ENCODE data around the gene PRKCD. TPM values are rescaled to one million over a fixed set of nuclear protein-coding genes. Genes with fewer than 3 reads are reported as not detected.

Gene PRKCD
- total and polyA plus RNA-seq, 2 donors (not counting 1 experiment from before 2014, with no cell fraction given), result 46.7 to 68.8 TPM

DNA sequence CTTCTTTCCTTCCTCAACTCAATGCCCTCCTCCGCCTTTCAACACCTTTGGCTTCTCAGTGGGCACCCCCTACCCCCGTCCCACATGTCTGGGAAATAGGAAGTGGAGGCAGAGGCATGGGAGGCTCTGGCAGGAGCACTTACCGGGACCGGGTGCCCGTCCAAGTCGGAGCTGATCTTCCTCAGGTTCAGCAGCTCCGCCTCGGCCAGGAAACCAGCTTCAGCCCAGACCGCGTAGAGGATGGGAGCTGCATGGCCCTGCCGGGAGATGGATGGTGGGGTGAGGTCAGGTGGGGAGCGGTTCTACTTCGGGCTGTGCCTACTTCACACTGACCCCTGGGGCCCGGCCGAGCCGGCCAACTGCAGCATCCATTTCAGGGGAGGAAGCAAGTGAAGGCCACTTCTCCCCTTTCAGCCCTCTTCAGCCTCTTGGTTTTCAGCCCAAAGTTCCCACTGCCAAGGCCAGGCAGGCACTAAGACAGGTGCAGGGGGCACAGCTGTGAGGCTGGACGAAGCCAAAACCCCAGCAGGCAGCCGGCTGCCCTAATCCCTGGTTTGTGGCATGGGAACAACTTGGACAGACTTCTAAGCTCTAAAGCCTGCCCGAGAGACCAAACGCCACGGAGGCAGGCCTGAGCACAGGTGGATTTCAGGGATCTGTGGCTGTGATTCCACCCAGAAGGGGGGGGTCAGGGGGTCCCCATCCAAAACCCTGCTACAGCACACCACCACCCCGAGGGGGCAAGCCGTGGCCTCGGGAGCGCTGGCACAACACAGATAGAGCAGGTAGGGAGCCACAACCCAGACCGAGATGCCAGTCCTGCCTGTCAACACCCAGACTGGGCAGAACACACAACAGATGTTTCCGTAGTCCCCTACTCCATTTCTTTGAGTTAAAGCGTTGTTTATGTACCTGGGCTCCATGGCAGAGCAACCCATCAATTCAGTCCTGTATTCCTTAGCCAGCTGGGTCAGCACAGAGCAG, 80.3 kb downstream of the PRKCD start:
- ATAC-seq (ENCODE audit: low read depth), result no peak
- no peak for DNase-seq
- H3K4me3 ChIP-seq (ENCODE audit: control extremely low read depth in 1 of 5, extremely low read depth in 1 of 5, insufficient read depth in 1 of 5, low read depth in 2 of 5, low read length in 4 of 5), result no peak overlapping the region
- no peak overlapping the region for H3K9ac ChIP-seq (ENCODE audit: low read length)
- Mint-ChIP-seq H3K27ac (no peak overlapping the region), H3K4me1 (peaks cover 9% of the 10 kb centered on the region), H3K27me3 (no peaks in the 10 kb centered on the region), H3K4me3 (no peak overlapping the region), H3K9me3 (ENCODE audit: insufficient read depth) (no peaks in the 10 kb centered on the region)
- peaks cover 0 to 55% of the 10 kb centered on the region in 2 experiments for H3K36me3 ChIP-seq (replicated peaks in 1 of 2; ENCODE audit: control extremely low read depth in 1 of 2, control insufficient read depth in 1 of 2, extremely low read depth in 1 of 2, insufficient read depth in 2 of 2, low read length in 1 of 2)
- WGBS (ENCODE audit: insufficient coverage), result 95% methylated on average over 23 of the region's 28 CpGs
- CTCF ChIA-PET, result no interaction called here
- intact Hi-C loops (cut with micrococcal nuclease), result no loop called here
- H3K4me2 ChIP-seq (replicated peaks; ENCODE audit: low read depth, low read length, poor library complexity, severe bottlenecking), result no peak overlapping the region
- no peak overlapping the region for H2AFZ ChIP-seq (ENCODE audit: insufficient read depth, low read depth, low read length, poor library complexity, severe bottlenecking)
- no peak for TF ChIP-seq EZH2 (IDR thresholded peaks at IDR 0.05; ENCODE audit: borderline replicate concordance, insufficient read depth, low read depth, low read length, poor library complexity, severe bottlenecking)
- TF ChIP-seq, protein P1, sequence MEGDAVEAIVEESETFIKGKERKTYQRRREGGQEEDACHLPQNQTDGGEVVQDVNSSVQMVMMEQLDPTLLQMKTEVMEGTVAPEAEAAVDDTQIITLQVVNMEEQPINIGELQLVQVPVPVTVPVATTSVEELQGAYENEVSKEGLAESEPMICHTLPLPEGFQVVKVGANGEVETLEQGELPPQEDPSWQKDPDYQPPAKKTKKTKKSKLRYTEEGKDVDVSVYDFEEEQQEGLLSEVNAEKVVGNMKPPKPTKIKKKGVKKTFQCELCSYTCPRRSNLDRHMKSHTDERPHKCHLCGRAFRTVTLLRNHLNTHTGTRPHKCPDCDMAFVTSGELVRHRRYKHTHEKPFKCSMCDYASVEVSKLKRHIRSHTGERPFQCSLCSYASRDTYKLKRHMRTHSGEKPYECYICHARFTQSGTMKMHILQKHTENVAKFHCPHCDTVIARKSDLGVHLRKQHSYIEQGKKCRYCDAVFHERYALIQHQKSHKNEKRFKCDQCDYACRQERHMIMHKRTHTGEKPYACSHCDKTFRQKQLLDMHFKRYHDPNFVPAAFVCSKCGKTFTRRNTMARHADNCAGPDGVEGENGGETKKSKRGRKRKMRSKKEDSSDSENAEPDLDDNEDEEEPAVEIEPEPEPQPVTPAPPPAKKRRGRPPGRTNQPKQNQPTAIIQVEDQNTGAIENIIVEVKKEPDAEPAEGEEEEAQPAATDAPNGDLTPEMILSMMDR (IDR thresholded peaks at IDR 0.05), result no peak
- H4K20me1 ChIP-seq (ENCODE audit: control insufficient read depth, insufficient read depth, low read length, poor library complexity, severe bottlenecking), result peaks cover 65% of the 10 kb centered on the region
- H3K79me2 ChIP-seq (ENCODE audit: control insufficient read depth, insufficient read depth, low read length), result peaks cover 56% of the 10 kb centered on the region
- POLR2A ChIA-PET, result interaction anchor here (0.6 kb wide), 1 partner anchor 8 kb away, joined by 3 read pairs; no protein-coding TSS in a partner anchor
- H3K27ac ChIP-seq (ENCODE audit: low read length in 2 of 2), result no peak overlapping the region
- H3K4me1 ChIP-seq (ENCODE audit: control insufficient read depth in 2 of 2, insufficient read depth in 2 of 2, low read length in 2 of 2), result no peaks in the 10 kb centered on the region
- H3K27me3 ChIP-seq (replicated peaks in 1 of 4; ENCODE audit: control extremely low read depth in 1 of 4, control insufficient read depth in 3 of 4, insufficient read depth in 4 of 4, low read length in 3 of 4), result no peaks in the 10 kb centered on the region
- H3K9me3 ChIP-seq (ENCODE audit: control extremely low read depth in 1 of 3, control insufficient read depth in 2 of 3, insufficient read depth in 1 of 3, low read length in 2 of 3), result peaks cover 0 to 8% (median 0%) of the 10 kb centered on the region in 3 donors

DNA sequence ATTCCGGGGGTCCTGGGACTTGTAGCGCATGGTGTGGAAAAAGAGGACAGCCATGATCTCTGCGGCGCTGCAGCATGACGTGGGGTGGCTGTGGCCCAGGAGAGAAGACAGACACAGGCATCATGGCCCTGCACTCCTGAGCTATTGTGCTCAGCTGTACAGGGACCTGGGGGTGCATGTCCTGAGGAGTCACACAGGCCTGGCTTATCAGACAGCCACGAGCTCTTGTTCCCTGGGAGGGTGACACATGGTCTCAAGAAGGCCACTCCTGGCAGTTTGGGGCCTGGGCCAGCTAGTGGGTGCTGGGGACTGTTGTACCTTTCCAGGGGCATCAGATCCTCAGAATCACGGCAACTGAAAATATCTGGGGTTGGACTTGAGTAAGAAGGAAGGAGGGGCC, 81.1 kb downstream of the PRKCD start:
- Histone ChIP-seq H3K36me3 (replicated peaks in 1 of 2; ENCODE audit: control extremely low read depth in 1 of 2, control insufficient read depth in 1 of 2, extremely low read depth in 1 of 2, insufficient read depth in 2 of 2, low read length in 1 of 2) (peaks cover 0 to 50% of the 10 kb centered on the region in 2 experiments), H3K4me1 (ENCODE audit: control insufficient read depth in 2 of 2, insufficient read depth in 2 of 2, low read length in 2 of 2) (no peaks in the 10 kb centered on the region), H3K4me2 (replicated peaks; ENCODE audit: low read depth, low read length, poor library complexity, severe bottlenecking) (no peak overlapping the region), H2AFZ (ENCODE audit: insufficient read depth, low read depth, low read length, poor library complexity, severe bottlenecking) (no peak overlapping the region), H4K20me1 (ENCODE audit: control insufficient read depth, insufficient read depth, low read length, poor library complexity, severe bottlenecking) (peaks cover 68% of the 10 kb centered on the region), H3K4me3 (ENCODE audit: control extremely low read depth in 1 of 5, extremely low read depth in 1 of 5, insufficient read depth in 1 of 5, low read depth in 2 of 5, low read length in 4 of 5) (no peak overlapping the region), H3K27ac (ENCODE audit: low read length in 2 of 2) (no peak overlapping the region), H3K27me3 (replicated peaks in 1 of 4; ENCODE audit: control extremely low read depth in 1 of 4, control insufficient read depth in 3 of 4, insufficient read depth in 4 of 4, low read length in 3 of 4) (no peaks in the 10 kb centered on the region), H3K9me3 (ENCODE audit: control extremely low read depth in 1 of 3, control insufficient read depth in 2 of 3, insufficient read depth in 1 of 3, low read length in 2 of 3) (peaks cover 0 to 8% (median 0%) of the 10 kb centered on the region in 3 donors), H3K9ac (ENCODE audit: low read length) (no peak overlapping the region), H3K79me2 (ENCODE audit: control insufficient read depth, insufficient read depth, low read length) (peaks cover 65% of the 10 kb centered on the region)
- Mint-ChIP-seq H3K27ac (no peak overlapping the region), H3K4me1 (peaks cover 12% of the 10 kb centered on the region), H3K27me3 (no peaks in the 10 kb centered on the region), H3K9me3 (ENCODE audit: insufficient read depth) (no peaks in the 10 kb centered on the region), H3K4me3 (no peak overlapping the region)
- ChIA-PET CTCF (no interaction called here), POLR2A (no interaction called here)
- DNase-seq (no peak), ATAC-seq (ENCODE audit: low read depth) (no peak)
- TF ChIP-seq, protein P1 (IDR thresholded peaks at IDR 0.05), result no peak
- no peak for TF ChIP-seq EZH2 (IDR thresholded peaks at IDR 0.05; ENCODE audit: borderline replicate concordance, insufficient read depth, low read depth, low read length, poor library complexity, severe bottlenecking)
- 93% methylated on average over 7 of the region's 7 CpGs for WGBS (ENCODE audit: insufficient coverage)
- intact Hi-C loops (cut with micrococcal nuclease), result no loop called here
